ENCODE results near the gene RBM3. TPM values are rescaled to one million over a fixed set of nuclear protein-coding genes. Genes with fewer than 3 reads are reported as not detected.

RBM3 gene
- total RNA-seq, 4 donors from 2014 or later, result 170 to 235 (median 217) TPM

DNA sequence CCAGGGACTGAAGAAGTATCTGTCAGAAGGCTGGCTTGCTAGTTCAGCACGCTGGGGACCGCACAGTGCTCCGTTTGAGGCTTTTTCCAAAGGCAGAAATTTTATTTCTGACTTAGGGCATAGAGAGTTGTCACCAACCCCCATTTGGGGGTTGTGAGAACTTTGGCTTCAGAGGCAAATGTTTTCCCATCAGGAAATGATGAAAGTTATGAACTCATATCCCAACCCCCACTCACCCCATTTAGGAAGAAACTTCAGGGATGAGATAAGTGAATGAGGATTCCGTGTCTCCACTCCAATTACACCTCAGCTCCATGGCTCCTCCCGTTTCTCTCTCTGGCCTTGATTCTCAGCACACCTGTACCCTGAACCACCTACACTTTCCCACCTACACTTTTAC, 18.7 kb downstream of the RBM3 start:
- Histone ChIP-seq H3K4me1 (peaks cover 0 to 5% (median 0%) of the 10 kb centered on the region in 4 donors), H3K4me3 (no peak overlapping the region), H3K27me3 (no peaks in the 10 kb centered on the region), H3K27ac (no peak overlapping the region), H3K36me3 (no peaks in the 10 kb centered on the region), H3K9me3 (no peaks in the 10 kb centered on the region)
- DNase-seq (ENCODE audit: low spot score in 2 of 2), result no peak
- TF ChIP-seq, protein P1, sequence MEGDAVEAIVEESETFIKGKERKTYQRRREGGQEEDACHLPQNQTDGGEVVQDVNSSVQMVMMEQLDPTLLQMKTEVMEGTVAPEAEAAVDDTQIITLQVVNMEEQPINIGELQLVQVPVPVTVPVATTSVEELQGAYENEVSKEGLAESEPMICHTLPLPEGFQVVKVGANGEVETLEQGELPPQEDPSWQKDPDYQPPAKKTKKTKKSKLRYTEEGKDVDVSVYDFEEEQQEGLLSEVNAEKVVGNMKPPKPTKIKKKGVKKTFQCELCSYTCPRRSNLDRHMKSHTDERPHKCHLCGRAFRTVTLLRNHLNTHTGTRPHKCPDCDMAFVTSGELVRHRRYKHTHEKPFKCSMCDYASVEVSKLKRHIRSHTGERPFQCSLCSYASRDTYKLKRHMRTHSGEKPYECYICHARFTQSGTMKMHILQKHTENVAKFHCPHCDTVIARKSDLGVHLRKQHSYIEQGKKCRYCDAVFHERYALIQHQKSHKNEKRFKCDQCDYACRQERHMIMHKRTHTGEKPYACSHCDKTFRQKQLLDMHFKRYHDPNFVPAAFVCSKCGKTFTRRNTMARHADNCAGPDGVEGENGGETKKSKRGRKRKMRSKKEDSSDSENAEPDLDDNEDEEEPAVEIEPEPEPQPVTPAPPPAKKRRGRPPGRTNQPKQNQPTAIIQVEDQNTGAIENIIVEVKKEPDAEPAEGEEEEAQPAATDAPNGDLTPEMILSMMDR (IDR thresholded peaks at IDR 0.05), result no peak
- no peak for TF ChIP-seq EP300 (IDR thresholded peaks at IDR 0.05)
- TF ChIP-seq POLR2A (IDR thresholded peaks at IDR 0.05), result no peak
- WGBS, 2 donors, result 53 to 72% methylated on average over 5 of the region's 5 CpGs

- Histone ChIP-seq H3K4me1 (peaks cover 0 to 19% (median 0%) of the 10 kb centered on the region in 4 donors), H3K9me3 (no peaks in the 10 kb centered on the region), H3K4me3 (no peak overlapping the region), H3K36me3 (peaks cover 0 to 22% (median 0%) of the 10 kb centered on the region in 3 donors), H3K27ac (no peak overlapping the region), H3K27me3 (no peaks in the 10 kb centered on the region)
- 56 to 58% methylated on average over 2 of the region's 2 CpGs for WGBS, 2 donors
- no peak for DNase-seq (ENCODE audit: low spot score in 2 of 2)
- TF ChIP-seq, protein P1 (IDR thresholded peaks at IDR 0.05), result no peak
- TF ChIP-seq EP300 (IDR thresholded peaks at IDR 0.05) (no peak), POLR2A (IDR thresholded peaks at IDR 0.05) (no peak)
These were observed 21.6 kb downstream of the RBM3 start for GRCh38 chrX:48595929-48596328.

DNA sequence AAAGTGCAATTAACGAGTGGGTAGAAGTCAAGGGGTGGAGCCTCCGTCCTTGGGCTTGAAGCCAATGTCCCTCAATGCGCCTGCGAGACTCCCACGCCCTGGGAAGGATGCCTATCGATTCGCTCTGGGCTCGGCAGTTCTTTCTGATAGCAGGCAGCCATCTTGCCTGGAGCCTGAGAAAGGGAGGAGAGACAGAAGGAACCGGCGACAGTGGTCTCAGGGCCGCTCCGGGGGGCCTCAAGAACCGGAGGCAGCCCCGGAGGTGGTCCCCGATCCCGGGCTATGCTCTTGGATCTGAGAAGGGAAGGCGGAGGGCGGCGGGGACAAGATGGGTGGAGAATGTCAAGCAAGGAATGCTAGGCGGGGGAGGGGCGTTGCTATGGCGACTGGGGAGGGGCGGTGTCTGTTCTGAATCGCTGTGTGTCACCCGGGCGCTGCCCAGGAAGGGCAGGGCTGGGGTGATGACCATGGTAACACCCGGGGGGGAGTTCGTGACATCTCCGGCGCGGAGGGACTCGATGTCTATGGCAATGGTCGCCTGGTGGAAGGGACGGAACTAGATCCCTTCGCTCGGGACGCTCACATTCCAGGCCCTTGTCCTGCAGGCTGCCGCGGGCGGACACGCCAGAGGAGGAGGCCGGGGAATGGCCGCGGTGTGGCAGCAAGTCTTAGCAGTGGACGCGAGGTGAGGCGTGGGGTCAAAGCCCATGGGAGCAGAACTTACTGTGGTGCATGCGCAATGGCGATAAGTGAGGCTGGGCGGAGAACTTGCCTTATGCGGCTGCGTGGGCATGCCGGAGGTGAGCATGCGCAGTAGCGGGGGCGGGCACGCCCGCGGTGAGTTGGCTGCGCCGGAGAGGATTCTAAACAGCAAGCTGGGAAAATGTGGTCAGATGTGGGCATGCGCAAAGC, 23.3 kb downstream of the RBM3 start, which contains the start of gene WDR13:
TSS of gene WDR13 (plus strand) at position 140 of the 912 bp plus-strand sequence. CDS start at position 645, 505 bp downstream.
- H3K4me1 ChIP-seq, result peaks cover 0 to 19% (median 0%) of the 10 kb centered on the region in 4 donors
- TF ChIP-seq EP300 (IDR thresholded peaks at IDR 0.05) (peak; percentile 64 to 90), POLR2A (IDR thresholded peaks at IDR 0.05) (peak in 1 of 2 donors; percentile 62)
- TF ChIP-seq, protein P1 (IDR thresholded peaks at IDR 0.05), result peak in 1 of 5 experiments; percentile 17
- H3K27me3 ChIP-seq, result no peaks in the 10 kb centered on the region
- H3K9me3 ChIP-seq, result no peaks in the 10 kb centered on the region
- peak; percentile 84 to 85 for DNase-seq (ENCODE audit: low spot score in 2 of 2)
- H3K4me3 ChIP-seq, result peak within 1 kb of the TSS; percentile 57 to 67 (median 61)
- peaks cover 0 to 36% (median 0%) of the 10 kb centered on the region in 3 donors for H3K36me3 ChIP-seq
- WGBS, 2 donors, result 1 to 43% methylated on average over 16 to 58 of the region's 62 CpGs
- H3K27ac ChIP-seq, result peak within 1 kb of the TSS; percentile 94 to 98 (median 96)

DNA sequence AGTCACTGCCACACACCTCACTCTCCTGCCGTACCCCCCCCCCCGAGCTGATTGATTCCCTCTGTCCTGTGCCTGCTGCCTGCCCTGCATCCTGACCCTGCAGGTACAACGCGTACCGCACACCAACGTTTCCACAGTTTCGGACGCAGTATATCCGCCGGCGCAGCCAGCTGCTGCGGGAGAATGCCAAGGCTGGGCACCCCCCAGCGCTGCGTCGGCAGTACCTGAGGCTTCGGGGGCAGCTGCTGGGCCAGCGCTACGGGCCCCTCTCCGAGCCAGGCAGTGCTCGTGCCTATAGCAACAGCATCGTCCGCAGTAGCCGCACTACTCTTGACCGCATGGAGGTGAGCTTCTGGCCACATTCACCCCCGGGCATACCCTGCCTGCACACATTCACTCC, 24.3 kb downstream of the RBM3 start:
- WGBS, 2 donors, result 87 to 100% methylated on average over 5 to 21 of the region's 25 CpGs
- H3K27me3 ChIP-seq, result no peaks in the 10 kb centered on the region
- TF ChIP-seq, protein P1 (IDR thresholded peaks at IDR 0.05), result no peak
- TF ChIP-seq POLR2A (IDR thresholded peaks at IDR 0.05) (no peak), EP300 (IDR thresholded peaks at IDR 0.05) (no peak)
- H3K9me3 ChIP-seq, result no peaks in the 10 kb centered on the region
- DNase-seq (ENCODE audit: low spot score in 2 of 2), result no peak
- H3K36me3 ChIP-seq, result peaks cover 0 to 47% (median 0%) of the 10 kb centered on the region in 3 donors
- peaks cover 0 to 19% (median 0%) of the 10 kb centered on the region in 4 donors for H3K4me1 ChIP-seq
- peak overlapping the region in 3 of 4 donors; percentile 57 to 67 (median 65) for H3K4me3 ChIP-seq
- H3K27ac ChIP-seq, result peak overlapping the region; percentile 94 to 98 (median 96)

- Histone ChIP-seq H3K4me1 (peaks cover 0 to 19% (median 0%) of the 10 kb centered on the region in 4 donors), H3K9me3 (no peaks in the 10 kb centered on the region), H3K4me3 (no peak overlapping the region), H3K27me3 (no peaks in the 10 kb centered on the region), H3K27ac (no peak overlapping the region), H3K36me3 (peaks cover 0 to 54% (median 0%) of the 10 kb centered on the region in 3 donors)
- WGBS, 2 donors, result 89 to 94% methylated on average over 16 of the region's 20 CpGs
- no peak for TF ChIP-seq POLR2A (IDR thresholded peaks at IDR 0.05)
- TF ChIP-seq EP300 (IDR thresholded peaks at IDR 0.05), result no peak
- TF ChIP-seq, protein P1 (IDR thresholded peaks at IDR 0.05), result no peak
- no peak for DNase-seq (ENCODE audit: low spot score in 2 of 2)
These were observed 25.1 kb downstream of the RBM3 start for GRCh38 chrX:48599341-48599740.

Measured in tibial nerve (tissue), 4 donors.